Measurements from ENCODE around the gene TRIM8.

Gene TRIM8

GRCh38 chr10:102644066-102644645 lies at the start of gene TRIM8:
TSS of gene TRIM8 (plus strand) at chr10:102644479. CDS start at chr10:102644618, 139 bp downstream.
- peak; percentile 67 for DNase-seq (ENCODE audit: low spot score)

- DNase-seq (ENCODE audit: low spot score), result no peak
Observed at GRCh38 chr10:102595293-102595692, 49.0 kb upstream of the TRIM8 start.

- no peak for DNase-seq (ENCODE audit: low spot score)
Observed at GRCh38 chr10:102595897-102596296, 48.4 kb upstream of the TRIM8 start.

GRCh38 chr10:102596506-102596971 lies 47.7 kb upstream of the TRIM8 start:
- peak; percentile 60 for DNase-seq (ENCODE audit: low spot score)

GRCh38 chr10:102597131-102597991 lies 46.9 kb upstream of the TRIM8 start:
- no peak for DNase-seq (ENCODE audit: low spot score)

GRCh38 chr10:102598243-102598642 lies 46.0 kb upstream of the TRIM8 start:
- DNase-seq (ENCODE audit: low spot score), result no peak

GRCh38 chr10:102599565-102600327 lies 44.5 kb upstream of the TRIM8 start:
- DNase-seq (ENCODE audit: low spot score), result no peak

GRCh38 chr10:102600816-102601215 lies 43.5 kb upstream of the TRIM8 start:
- DNase-seq (ENCODE audit: low spot score), result no peak

- no peak for DNase-seq (ENCODE audit: low spot score)
Observed at GRCh38 chr10:102601639-102602038, 42.6 kb upstream of the TRIM8 start.

GRCh38 chr10:102602272-102603045 lies 41.8 kb upstream of the TRIM8 start:
- DNase-seq (ENCODE audit: low spot score), result no peak

- no peak for DNase-seq (ENCODE audit: low spot score)
Observed at GRCh38 chr10:102603946-102604345, 40.3 kb upstream of the TRIM8 start.

- no peak for DNase-seq (ENCODE audit: low spot score)
Observed at GRCh38 chr10:102604439-102604841, 39.8 kb upstream of the TRIM8 start.

GRCh38 chr10:102605712-102606111 lies 38.6 kb upstream of the TRIM8 start:
- no peak for DNase-seq (ENCODE audit: low spot score)

GRCh38 chr10:102608487-102608886 lies 35.8 kb upstream of the TRIM8 start:
- no peak for DNase-seq (ENCODE audit: low spot score)

GRCh38 chr10:102610441-102610887 lies 33.8 kb upstream of the TRIM8 start:
- DNase-seq (ENCODE audit: low spot score), result no peak

- DNase-seq (ENCODE audit: low spot score), result no peak
Observed at GRCh38 chr10:102611514-102612087, 32.7 kb upstream of the TRIM8 start.

- no peak for DNase-seq (ENCODE audit: low spot score)
Observed at GRCh38 chr10:102612964-102613275, 31.4 kb upstream of the TRIM8 start.

GRCh38 chr10:102613286-102613685 lies 31.0 kb upstream of the TRIM8 start:
- no peak for DNase-seq (ENCODE audit: low spot score)

- DNase-seq (ENCODE audit: low spot score), result no peak
Observed at GRCh38 chr10:102613785-102614184, 30.5 kb upstream of the TRIM8 start.

- no peak for DNase-seq (ENCODE audit: low spot score)
Observed at GRCh38 chr10:102614888-102615287, 29.4 kb upstream of the TRIM8 start.

GRCh38 chr10:102615361-102615760 lies 28.9 kb upstream of the TRIM8 start:
- DNase-seq (ENCODE audit: low spot score), result peak; percentile 38

Measured in NAMALWA (cell line).